ENCODE data around the gene SLC5A11. TPM values are rescaled to one million over a fixed set of nuclear protein-coding genes. Genes with fewer than 3 reads are reported as not detected.

Gene SLC5A11
- polyA plus RNA-seq, 1 experiment, result not detected

DNA sequence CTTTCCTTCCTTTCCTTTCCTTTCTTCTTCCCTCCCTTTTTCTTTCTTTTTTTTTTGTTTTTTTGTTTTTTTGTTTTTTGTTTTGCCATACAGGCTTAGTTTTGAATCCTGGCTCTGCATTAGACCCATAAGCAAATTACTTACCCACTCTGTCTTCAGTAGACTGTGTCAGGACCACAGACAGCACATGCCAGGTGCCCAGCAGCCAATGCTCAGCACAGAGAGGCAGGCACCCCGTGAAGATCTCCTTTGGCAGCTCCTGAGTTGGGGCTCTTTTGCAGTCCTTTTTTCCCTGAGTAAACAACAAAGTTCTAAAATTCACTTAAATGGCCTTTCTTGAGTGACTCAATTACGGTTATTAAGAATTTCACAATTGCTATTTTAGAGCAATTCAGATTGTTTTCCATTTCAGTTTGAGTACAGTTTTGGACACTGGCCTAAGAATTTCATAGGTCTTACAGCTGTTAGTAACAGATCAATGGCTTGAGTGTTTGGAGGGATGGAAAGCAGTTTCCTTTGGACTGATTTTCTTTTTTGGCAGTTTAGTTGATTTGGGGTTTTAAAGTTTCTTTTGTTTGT is 26.2 kb upstream of the SLC5A11 start:
- H3K9me3 ChIP-seq (ENCODE audit: control insufficient read depth, insufficient read depth, low read length), result no peaks in the 10 kb centered on the region; the same call in 1 of the 2 replicates
- POLR2A ChIA-PET, result no interaction called here
- no peak overlapping the region for H3K4me3 ChIP-seq (ENCODE audit: low read depth, low read length)
- DNase-seq (ENCODE audit: low read depth, low spot score), result no peak
- TF ChIP-seq, protein P1, sequence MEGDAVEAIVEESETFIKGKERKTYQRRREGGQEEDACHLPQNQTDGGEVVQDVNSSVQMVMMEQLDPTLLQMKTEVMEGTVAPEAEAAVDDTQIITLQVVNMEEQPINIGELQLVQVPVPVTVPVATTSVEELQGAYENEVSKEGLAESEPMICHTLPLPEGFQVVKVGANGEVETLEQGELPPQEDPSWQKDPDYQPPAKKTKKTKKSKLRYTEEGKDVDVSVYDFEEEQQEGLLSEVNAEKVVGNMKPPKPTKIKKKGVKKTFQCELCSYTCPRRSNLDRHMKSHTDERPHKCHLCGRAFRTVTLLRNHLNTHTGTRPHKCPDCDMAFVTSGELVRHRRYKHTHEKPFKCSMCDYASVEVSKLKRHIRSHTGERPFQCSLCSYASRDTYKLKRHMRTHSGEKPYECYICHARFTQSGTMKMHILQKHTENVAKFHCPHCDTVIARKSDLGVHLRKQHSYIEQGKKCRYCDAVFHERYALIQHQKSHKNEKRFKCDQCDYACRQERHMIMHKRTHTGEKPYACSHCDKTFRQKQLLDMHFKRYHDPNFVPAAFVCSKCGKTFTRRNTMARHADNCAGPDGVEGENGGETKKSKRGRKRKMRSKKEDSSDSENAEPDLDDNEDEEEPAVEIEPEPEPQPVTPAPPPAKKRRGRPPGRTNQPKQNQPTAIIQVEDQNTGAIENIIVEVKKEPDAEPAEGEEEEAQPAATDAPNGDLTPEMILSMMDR (IDR thresholded peaks at IDR 0.05; ENCODE audit: low read depth, low read length), result no peak
- no peak overlapping the region for H3K27ac ChIP-seq (ENCODE audit: low read depth, low read length)
- no peaks in the 10 kb centered on the region for H3K27me3 ChIP-seq (ENCODE audit: control insufficient read depth, insufficient read depth, low read length)
- CTCF ChIA-PET, result interaction anchor here (0.8 kb wide), 1 partner anchor 239 kb away, joined by 5 read pairs; no protein-coding TSS in a partner anchor

DNA sequence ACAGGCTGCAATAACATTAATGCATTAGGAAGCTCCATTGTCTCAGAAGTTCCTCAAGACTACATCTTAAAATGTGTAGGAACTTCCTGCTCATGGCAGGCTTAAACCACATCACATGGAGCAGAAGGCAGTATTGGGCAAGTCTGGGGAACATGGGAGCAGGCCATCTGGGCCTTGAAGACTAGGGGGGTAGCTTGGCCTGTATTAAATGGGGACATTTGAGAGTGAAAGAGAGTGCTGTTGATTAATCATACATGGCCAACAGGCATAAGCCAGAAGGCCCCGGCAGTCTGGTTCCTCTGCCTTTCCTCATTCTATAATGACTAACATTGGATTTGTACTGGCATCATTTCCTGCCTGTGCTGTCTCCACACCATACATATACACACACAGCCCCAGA is 25.2 kb upstream of the SLC5A11 start:
- CTCF ChIA-PET, result interaction anchor here (0.6 to 1.1 kb wide), 3 partner anchors 14 to 240 kb away, joined by 4 to 5 read pairs (median 5); no protein-coding TSS in a partner anchor
- TF ChIP-seq, protein P1 (IDR thresholded peaks at IDR 0.05; ENCODE audit: low read depth, low read length), result no peak
- Histone ChIP-seq H3K4me3 (ENCODE audit: low read depth, low read length) (no peak overlapping the region), H3K27me3 (ENCODE audit: control insufficient read depth, insufficient read depth, low read length) (no peaks in the 10 kb centered on the region), H3K27ac (ENCODE audit: low read depth, low read length) (no peak overlapping the region), H3K9me3 (ENCODE audit: control insufficient read depth, insufficient read depth, low read length) (no peaks in the 10 kb centered on the region; the same call in 1 of the 2 replicates)
- POLR2A ChIA-PET, result no interaction called here
- DNase-seq (ENCODE audit: low read depth, low spot score), result no peak

DNA sequence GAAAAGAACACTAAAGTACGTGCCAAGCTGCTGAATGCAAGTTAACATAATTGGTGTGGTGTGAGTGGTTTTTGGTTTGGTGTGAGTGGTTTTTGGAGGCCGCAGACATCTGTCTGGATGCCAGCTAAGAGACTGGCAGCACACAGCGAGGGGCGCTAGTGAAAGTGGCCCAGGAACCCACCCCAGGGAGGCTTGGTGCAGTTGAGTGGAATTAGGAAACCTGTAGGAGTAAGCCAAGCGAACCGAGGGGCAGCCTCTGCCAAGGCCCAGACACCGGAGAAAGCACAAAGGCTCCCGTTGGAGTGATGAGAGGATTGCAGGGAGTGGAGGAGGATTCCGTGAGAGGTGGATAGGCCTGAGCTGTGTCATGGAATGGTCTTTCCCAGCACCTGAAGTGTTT is 24.6 kb upstream of the SLC5A11 start:
- H3K27me3 ChIP-seq (ENCODE audit: control insufficient read depth, insufficient read depth, low read length), result no peaks in the 10 kb centered on the region
- ChIA-PET POLR2A (no interaction called here), CTCF (interaction anchor here (1.1 kb wide), 1 partner anchor 13 kb away, joined by 5 read pairs; no protein-coding TSS in a partner anchor)
- no peak overlapping the region for H3K27ac ChIP-seq (ENCODE audit: low read depth, low read length)
- no peaks in the 10 kb centered on the region; the same call in 1 of the 2 replicates for H3K9me3 ChIP-seq (ENCODE audit: control insufficient read depth, insufficient read depth, low read length)
- DNase-seq (ENCODE audit: low read depth, low spot score), result no peak
- no peak overlapping the region for H3K4me3 ChIP-seq (ENCODE audit: low read depth, low read length)
- TF ChIP-seq, protein P1 (IDR thresholded peaks at IDR 0.05; ENCODE audit: low read depth, low read length), result no peak

DNA sequence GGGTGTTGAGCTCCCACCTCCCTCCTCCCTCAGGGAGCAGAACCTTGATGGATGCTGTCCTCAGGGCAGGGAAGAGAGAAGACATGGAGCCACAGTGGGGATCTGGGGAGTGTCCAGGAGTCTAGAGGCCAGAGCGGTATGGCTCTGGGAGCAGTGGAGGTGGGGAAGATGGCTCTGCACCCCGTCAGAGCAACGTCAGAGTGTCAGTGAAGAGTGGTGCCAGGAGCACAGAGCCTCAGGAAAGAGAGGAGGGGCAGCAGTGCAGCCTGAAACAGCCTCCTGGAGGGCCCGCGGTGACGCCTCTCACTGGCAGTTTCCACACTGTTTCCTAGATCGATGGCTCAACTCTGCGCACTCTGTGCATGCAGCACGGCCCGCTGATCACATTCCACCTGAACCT is 23.2 kb upstream of the SLC5A11 start:
- H3K4me3 ChIP-seq (ENCODE audit: low read depth, low read length), result no peak overlapping the region
- ChIA-PET POLR2A (no interaction called here), CTCF (no interaction called here)
- no peak overlapping the region for H3K27ac ChIP-seq (ENCODE audit: low read depth, low read length)
- no peaks in the 10 kb centered on the region for H3K27me3 ChIP-seq (ENCODE audit: control insufficient read depth, insufficient read depth, low read length)
- no peak for DNase-seq (ENCODE audit: low read depth, low spot score)
- no peaks in the 10 kb centered on the region; the same call in 1 of the 2 replicates for H3K9me3 ChIP-seq (ENCODE audit: control insufficient read depth, insufficient read depth, low read length)
- TF ChIP-seq, protein P1 (IDR thresholded peaks at IDR 0.05; ENCODE audit: low read depth, low read length), result no peak

DNA sequence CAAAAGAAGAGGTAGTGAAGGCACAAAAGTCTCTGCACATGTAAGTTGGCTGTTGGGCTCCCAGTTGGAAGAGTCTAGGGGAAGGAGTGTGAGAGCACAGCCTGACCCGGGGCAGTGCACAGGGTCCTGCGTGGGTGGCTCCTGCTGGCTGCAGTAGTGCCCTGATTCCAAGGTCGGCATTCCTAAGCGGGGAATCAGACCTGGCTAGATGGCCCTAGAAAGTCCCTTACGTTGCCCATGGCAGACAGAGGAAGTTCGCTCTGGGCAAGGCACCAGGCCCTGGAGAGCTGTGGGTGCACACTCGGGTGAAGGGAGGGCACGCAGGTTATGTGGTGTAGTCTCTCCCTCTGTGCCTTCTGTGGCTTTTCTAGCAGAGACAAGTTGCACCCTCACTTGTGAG is 22.8 kb upstream of the SLC5A11 start:
- TF ChIP-seq, protein P1 (IDR thresholded peaks at IDR 0.05; ENCODE audit: low read depth, low read length), result no peak
- no peak overlapping the region for H3K4me3 ChIP-seq (ENCODE audit: low read depth, low read length)
- no peak overlapping the region for H3K27ac ChIP-seq (ENCODE audit: low read depth, low read length)
- CTCF ChIA-PET, result no interaction called here
- no peaks in the 10 kb centered on the region; the same call in 1 of the 2 replicates for H3K9me3 ChIP-seq (ENCODE audit: control insufficient read depth, insufficient read depth, low read length)
- POLR2A ChIA-PET, result no interaction called here
- no peaks in the 10 kb centered on the region for H3K27me3 ChIP-seq (ENCODE audit: control insufficient read depth, insufficient read depth, low read length)
- DNase-seq (ENCODE audit: low read depth, low spot score), result no peak

Data from AG04450 (cell line).